DLD1 (cell line): ENCODE results near the gene WFDC9.
"Not testable (repeated sequence)": the region's sequence is repeated elsewhere in the genome, so short reads cannot be mapped to it uniquely, and the experiment has no call there.

Experiments
- in situ Hi-C: cut with HindIII; loops from 2 replicates; pipeline ENCODE4 v1.10.0; 2017; ENCODE audit warnings: low sequenced_read_pairs

WFDC9 gene

GRCh38 chr20:45593498-45593897 is 37.6 kb downstream of the WFDC9 start:
- in situ Hi-C loops = loop anchor here (10.0 to 25.0 kb wide), 2 partner anchors 106 to 181 kb away; no protein-coding TSS in a partner anchor

DNA sequence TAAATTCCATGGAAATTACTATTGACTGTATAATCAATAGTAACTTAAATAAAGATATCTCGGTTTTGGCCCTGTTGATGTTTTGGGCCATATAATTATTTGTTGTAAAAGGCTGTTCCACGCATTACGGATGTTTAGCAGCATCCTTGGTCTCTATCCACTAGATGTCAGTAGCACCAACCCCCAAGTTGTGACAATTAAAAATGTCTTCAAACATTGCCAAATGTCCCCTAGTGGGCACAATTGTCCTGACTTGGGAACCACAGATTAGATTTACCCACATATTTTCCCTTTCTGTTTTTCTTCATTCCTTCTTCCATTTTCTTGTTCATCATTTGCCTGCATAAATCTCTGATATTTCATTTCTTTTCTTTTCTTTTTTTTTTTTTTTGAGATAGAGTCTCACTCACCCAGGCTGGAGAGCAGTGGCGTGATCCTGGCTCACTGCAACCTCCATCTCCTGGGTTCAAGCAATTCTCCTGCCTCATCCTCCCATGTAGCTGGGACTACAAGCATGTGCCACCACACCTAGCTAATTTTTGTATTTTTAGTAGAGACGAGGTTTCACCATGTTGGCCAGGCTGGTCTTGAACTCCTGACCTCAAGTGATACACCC is 38.4 kb downstream of the WFDC9 start:
- in situ Hi-C loops = loop anchor here (10.0 to 25.0 kb wide), 2 partner anchors 105 to 182 kb away; no protein-coding TSS in a partner anchor

GRCh38 chr20:45589725-45590124 is 41.4 kb downstream of the WFDC9 start:
- in situ Hi-C loops = loop anchor here (10.0 to 25.0 kb wide), 2 partner anchors 102 to 185 kb away; no protein-coding TSS in a partner anchor

GRCh38 chr20:45588800-45589199 is 42.3 kb downstream of the WFDC9 start:
- in situ Hi-C loops = loop anchor here (25.0 kb wide), 1 partner anchor 101 kb away; no protein-coding TSS in a partner anchor

DNA sequence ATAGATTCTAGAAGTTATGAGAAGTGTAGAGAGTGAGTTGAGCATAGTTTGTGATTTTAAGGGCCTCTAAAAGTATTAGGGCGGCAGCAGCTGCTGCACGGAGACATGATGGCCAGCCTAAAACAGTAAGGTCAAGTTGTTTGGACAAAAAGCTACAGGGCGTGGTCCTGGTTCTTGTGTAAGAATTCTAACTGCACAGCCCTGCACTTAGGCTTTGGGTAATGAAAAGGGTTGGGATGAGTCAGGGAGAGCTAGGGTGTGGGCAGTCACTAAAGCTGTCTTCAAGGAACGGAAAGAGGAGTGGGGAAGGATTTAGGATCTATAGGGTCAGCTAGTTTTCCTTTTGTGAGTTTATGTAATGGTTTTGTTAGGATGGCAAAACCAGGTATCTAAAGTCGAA is 45.1 kb downstream of the WFDC9 start:
- in situ Hi-C loops = loop anchor here (25.0 kb wide), 1 partner anchor 99 kb away; no protein-coding TSS in a partner anchor

- in situ Hi-C loops = loop anchor here (25.0 kb wide), 1 partner anchor 97 kb away; no protein-coding TSS in a partner anchor
These were observed 46.8 kb downstream of the WFDC9 start for GRCh38 chr20:45584294-45584693.

- in situ Hi-C loops = loop anchor here (25.0 kb wide), 1 partner anchor 96 kb away; no protein-coding TSS in a partner anchor
These were observed 47.6 kb downstream of the WFDC9 start for GRCh38 chr20:45583502-45583901.

GRCh38 chr20:45581702-45582101 is 49.4 kb downstream of the WFDC9 start:
- in situ Hi-C loops = loop anchor here (25.0 kb wide), 1 partner anchor 94 kb away; no protein-coding TSS in a partner anchor

- in situ Hi-C loops = loop anchor here (25.0 kb wide), 1 partner anchor 92 kb away; no protein-coding TSS in a partner anchor
These were observed 51.9 kb downstream of the WFDC9 start, which contains the start of gene WFDC8 for GRCh38 chr20:45579184-45579583. TSS of gene WFDC8 (minus strand) at chr20:45579284. CDS start at chr20:45579247, 37 bp downstream.

GRCh38 chr20:45578231-45578630 is 52.9 kb downstream of the WFDC9 start:
- in situ Hi-C loops = loop anchor here (25.0 kb wide), 1 partner anchor 91 kb away; no protein-coding TSS in a partner anchor

GRCh38 chr20:45576995-45577394 is 54.1 kb downstream of the WFDC9 start:
- in situ Hi-C loops = loop anchor here (25.0 kb wide), 1 partner anchor 90 kb away; no protein-coding TSS in a partner anchor

DNA sequence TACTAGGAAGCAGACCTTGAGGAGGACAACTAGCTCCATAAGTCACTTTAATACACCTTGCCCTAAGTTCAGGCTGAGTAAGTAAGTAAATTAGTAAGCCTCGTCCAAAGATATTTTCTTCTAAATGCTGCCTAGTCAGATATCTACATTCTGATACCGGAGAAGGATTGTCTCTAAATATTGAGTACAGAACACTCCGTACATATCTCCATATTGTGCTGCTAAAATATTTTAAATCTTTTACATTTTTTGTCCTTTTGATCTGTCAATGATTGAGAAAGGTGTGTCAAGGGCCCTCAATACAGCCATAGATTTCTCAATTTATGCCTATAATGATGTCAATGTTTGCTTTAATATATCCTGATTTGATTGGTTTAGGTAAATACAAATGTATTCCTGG is 55.2 kb downstream of the WFDC9 start:
- in situ Hi-C loops = loop anchor here (25.0 kb wide), 1 partner anchor 89 kb away; no protein-coding TSS in a partner anchor

GRCh38 chr20:45569650-45570049 is 61.4 kb downstream of the WFDC9 start:
- in situ Hi-C loops = not testable (repeated sequence)

- in situ Hi-C loops = no loop called here
These were observed 66.3 kb downstream of the WFDC9 start for GRCh38 chr20:45564760-45565276.
